NCI-H1694 treated with DMSO at 0.1 percent for 48 hours (cell line): ENCODE data around the gene TNIK.

Source experiments
- DNase-seq: peaks from one replicate; lab custom pipeline; 2025; lab: John Stamatoyannopoulos, UW

The TNIK gene

GRCh38 chr3:171459942-171460724 is at the start of gene TNIK:
Gene TNIK (minus strand): TSS chr3:171460405. CDS start chr3:171460063, 342 bp downstream.
- peak; percentile 57 for DNase-seq

- DNase-seq, result no peak
These were observed 48.5 kb upstream of the TNIK start for GRCh38 chr3:171508676-171509075.

GRCh38 chr3:171508206-171508605 is 48.0 kb upstream of the TNIK start:
- DNase-seq, result no peak

GRCh38 chr3:171506743-171507319 is 46.6 kb upstream of the TNIK start:
- no peak for DNase-seq

- no peak for DNase-seq
These were observed 45.7 kb upstream of the TNIK start for GRCh38 chr3:171505822-171506333.

- DNase-seq, result no peak
These were observed 44.2 kb upstream of the TNIK start for GRCh38 chr3:171504376-171504775.

GRCh38 chr3:171503817-171504216 is 43.6 kb upstream of the TNIK start:
- DNase-seq, result no peak

- DNase-seq, result no peak
These were observed 38.7 kb upstream of the TNIK start for GRCh38 chr3:171498921-171499320.

GRCh38 chr3:171497468-171497867 is 37.3 kb upstream of the TNIK start:
- no peak for DNase-seq

- no peak for DNase-seq
These were observed 35.2 kb upstream of the TNIK start for GRCh38 chr3:171495413-171495812.

GRCh38 chr3:171494457-171495109 is 34.4 kb upstream of the TNIK start:
- DNase-seq, result no peak

- no peak for DNase-seq
These were observed 31.2 kb upstream of the TNIK start for GRCh38 chr3:171491361-171491760.

- DNase-seq, result no peak
These were observed 30.7 kb upstream of the TNIK start for GRCh38 chr3:171490901-171491300.

GRCh38 chr3:171489348-171489747 is 29.1 kb upstream of the TNIK start:
- DNase-seq, result no peak

- DNase-seq, result no peak
These were observed 28.3 kb upstream of the TNIK start for GRCh38 chr3:171488479-171488878.

GRCh38 chr3:171487382-171487781 is 27.2 kb upstream of the TNIK start:
- DNase-seq, result no peak

- no peak for DNase-seq
These were observed 25.1 kb upstream of the TNIK start for GRCh38 chr3:171485338-171485737.

GRCh38 chr3:171481011-171481410 is 20.8 kb upstream of the TNIK start:
- DNase-seq, result no peak

GRCh38 chr3:171480526-171480925 is 20.3 kb upstream of the TNIK start:
- DNase-seq, result no peak

- no peak for DNase-seq
These were observed 16.4 kb upstream of the TNIK start for GRCh38 chr3:171476532-171477102.

- DNase-seq, result no peak
These were observed 12.3 kb upstream of the TNIK start for GRCh38 chr3:171472552-171472951.

GRCh38 chr3:171470714-171471227 is 10.6 kb upstream of the TNIK start:
- DNase-seq, result no peak
